ENCODE measurements around the gene FZD1.

The FZD1 gene

GRCh38 chr7:91264046-91264923 is at the start of gene FZD1:
Gene FZD1, plus strand, starts transcription at chr7:91264433. Its CDS starts 448 bp downstream, at chr7:91264881.
- peak; percentile 99 for DNase-seq (ENCODE audit: low read depth, low spot score)

GRCh38 chr7:91226411-91226810 is 37.8 kb upstream of the FZD1 start:
- DNase-seq (ENCODE audit: low read depth, low spot score): no peak

GRCh38 chr7:91228327-91228726 is 35.9 kb upstream of the FZD1 start:
- DNase-seq (ENCODE audit: low read depth, low spot score): no peak

GRCh38 chr7:91228927-91229558 is 35.2 kb upstream of the FZD1 start:
- no peak for DNase-seq (ENCODE audit: low read depth, low spot score)

GRCh38 chr7:91230100-91230499 is 34.1 kb upstream of the FZD1 start:
- DNase-seq (ENCODE audit: low read depth, low spot score): no peak

- no peak for DNase-seq (ENCODE audit: low read depth, low spot score)
These were observed 33.7 kb upstream of the FZD1 start for GRCh38 chr7:91230503-91230902.

GRCh38 chr7:91233212-91233611 is 31.0 kb upstream of the FZD1 start:
- DNase-seq (ENCODE audit: low read depth, low spot score): no peak

- DNase-seq (ENCODE audit: low read depth, low spot score): no peak
These were observed 28.9 kb upstream of the FZD1 start for GRCh38 chr7:91235211-91235832.

GRCh38 chr7:91239171-91239604 is 25.0 kb upstream of the FZD1 start:
- DNase-seq (ENCODE audit: low read depth, low spot score): no peak

- DNase-seq (ENCODE audit: low read depth, low spot score): no peak
These were observed 24.5 kb upstream of the FZD1 start for GRCh38 chr7:91239772-91240171.

GRCh38 chr7:91240376-91240941 is 23.8 kb upstream of the FZD1 start:
- no peak for DNase-seq (ENCODE audit: low read depth, low spot score)

GRCh38 chr7:91242097-91242844 is 22.0 kb upstream of the FZD1 start:
- no peak for DNase-seq (ENCODE audit: low read depth, low spot score)

- no peak for DNase-seq (ENCODE audit: low read depth, low spot score)
These were observed 20.5 kb upstream of the FZD1 start for GRCh38 chr7:91243591-91244301.

- peak; percentile 11 for DNase-seq (ENCODE audit: low read depth, low spot score)
These were observed 16.7 kb upstream of the FZD1 start for GRCh38 chr7:91247500-91247899.

- DNase-seq (ENCODE audit: low read depth, low spot score): no peak
These were observed 15.2 kb upstream of the FZD1 start for GRCh38 chr7:91248996-91249395.

GRCh38 chr7:91249506-91250233 is 14.6 kb upstream of the FZD1 start:
- peak; percentile 23 for DNase-seq (ENCODE audit: low read depth, low spot score)

- DNase-seq (ENCODE audit: low read depth, low spot score): no peak
These were observed 13.5 kb upstream of the FZD1 start for GRCh38 chr7:91250706-91251105.

- DNase-seq (ENCODE audit: low read depth, low spot score): no peak
These were observed 12.4 kb upstream of the FZD1 start for GRCh38 chr7:91251877-91252276.

GRCh38 chr7:91263384-91264045 is 718 bp upstream of the FZD1 start:
- peak; percentile 36 for DNase-seq (ENCODE audit: low read depth, low spot score)

All from ELF-1 (cell line).